GM19372 (cell line): Measurements from ENCODE around the gene REPIN1.

ENCODE experiments used
- ATAC-seq: cut with Tn5 transposase; IDR thresholded peaks from one replicate; pipeline ENCODE4 v1.9.1; 2021; ENCODE audit warnings: mild to moderate bottlenecking, low read depth, moderate library complexity; ENCODE audit not compliant: unreplicated experiment

REPIN1 gene

GRCh38 chr7:150368096-150368883 is at the start of gene REPIN1:
REPIN1 (plus strand) TSS chr7:150368822; CDS start chr7:150369712, 890 bp downstream.
- ATAC-seq = peak; percentile 53

- no peak for ATAC-seq
These were observed 46.9 kb upstream of the REPIN1 start for GRCh38 chr7:150321788-150322113.

GRCh38 chr7:150322114-150322832 is 46.3 kb upstream of the REPIN1 start:
- no peak for ATAC-seq

- peak; percentile 57 for ATAC-seq
These were observed 45.6 kb upstream of the REPIN1 start, which contains the start of the genes ACTR3C and LRRC61 for GRCh38 chr7:150322833-150323681. ACTR3C (minus strand) TSS chr7:150323545; CDS start chr7:150295296, 28,249 bp downstream. LRRC61 (plus strand) TSS chr7:150323355; CDS start chr7:150336862, 13,507 bp downstream.

- ATAC-seq = peak; percentile 27
These were observed 44.8 kb upstream of the REPIN1 start for GRCh38 chr7:150323682-150324372.

- no peak for ATAC-seq
These were observed 44.2 kb upstream of the REPIN1 start for GRCh38 chr7:150324373-150324961.

- ATAC-seq = no peak
These were observed 43.5 kb upstream of the REPIN1 start for GRCh38 chr7:150325110-150325611.

- no peak for ATAC-seq
These were observed 42.7 kb upstream of the REPIN1 start for GRCh38 chr7:150325901-150326300.

- ATAC-seq = no peak
These were observed 41.9 kb upstream of the REPIN1 start for GRCh38 chr7:150326657-150327268.

- no peak for ATAC-seq
These were observed 41.3 kb upstream of the REPIN1 start for GRCh38 chr7:150327308-150327707.

GRCh38 chr7:150329331-150330120 is 39.1 kb upstream of the REPIN1 start:
- ATAC-seq = no peak

GRCh38 chr7:150330211-150330885 is 38.3 kb upstream of the REPIN1 start:
- ATAC-seq = no peak

GRCh38 chr7:150332852-150333635 is 35.6 kb upstream of the REPIN1 start:
- no peak for ATAC-seq

- no peak for ATAC-seq
These were observed 35.0 kb upstream of the REPIN1 start for GRCh38 chr7:150333659-150334058.

- ATAC-seq = no peak
These were observed 34.5 kb upstream of the REPIN1 start for GRCh38 chr7:150334108-150334507.

- ATAC-seq = no peak
These were observed 33.4 kb upstream of the REPIN1 start for GRCh38 chr7:150335108-150335773.

- ATAC-seq = no peak
These were observed 32.9 kb upstream of the REPIN1 start for GRCh38 chr7:150335774-150336112.
